ENCODE measurements around the gene TOP1. TPM values are rescaled to one million over a fixed set of nuclear protein-coding genes. Genes with fewer than 3 reads are reported as not detected.
A peak's percentile ranks its signal among the peaks of the same experiment; 100 is the strongest.

The TOP1 gene
- total RNA-seq, 2 experiments from 2014 or later = 72.6 to 75.2 TPM

- Mint-ChIP-seq H3K9me3 (peaks cover 7% of the 10 kb centered on the region), H3K27me3 (no peaks in the 10 kb centered on the region), H3K27ac (no peak overlapping the region), H3K4me3 (no peak overlapping the region), H3K36me3 (peaks cover 58% of the 10 kb centered on the region), H3K4me1 (peaks cover 43% of the 10 kb centered on the region)
- ATAC-seq (ENCODE audit: low read depth) (no peak), DNase-seq (no peak)
- POLR2A ChIA-PET = no interaction called here
Measured at GRCh38 chr20:41057999-41058673, 29.5 kb downstream of the TOP1 start.

- H3K27me3 Mint-ChIP-seq = no peaks in the 10 kb centered on the region
- H3K9me3 Mint-ChIP-seq = peaks cover 4% of the 10 kb centered on the region
- H3K36me3 Mint-ChIP-seq = peaks cover 59% of the 10 kb centered on the region
- H3K27ac Mint-ChIP-seq = no peak overlapping the region
- H3K4me3 Mint-ChIP-seq = no peak overlapping the region
- H3K4me1 Mint-ChIP-seq = peaks cover 46% of the 10 kb centered on the region
- POLR2A ChIA-PET = interaction anchor here (1.3 kb wide), 1 partner anchor 29 kb away, joined by 3 read pairs; no protein-coding TSS in a partner anchor
- DNase-seq (no peak), ATAC-seq (ENCODE audit: low read depth) (no peak)
Measured at GRCh38 chr20:41058674-41059635, 30.3 kb downstream of the TOP1 start.

GRCh38 chr20:41061155-41061554, 32.5 kb downstream of the TOP1 start:
- POLR2A ChIA-PET = interaction anchor here (1.3 kb wide), 1 partner anchor 49 kb away, joined by 5 read pairs; no protein-coding TSS in a partner anchor
- no peak overlapping the region for H3K27ac Mint-ChIP-seq
- H3K27me3 Mint-ChIP-seq = no peaks in the 10 kb centered on the region
- DNase-seq (no peak), ATAC-seq (ENCODE audit: low read depth) (no peak)
- H3K9me3 Mint-ChIP-seq = peaks cover 1% of the 10 kb centered on the region
- no peak overlapping the region for H3K4me3 Mint-ChIP-seq
- peaks cover 57% of the 10 kb centered on the region for H3K36me3 Mint-ChIP-seq
- H3K4me1 Mint-ChIP-seq = peaks cover 41% of the 10 kb centered on the region

GRCh38 chr20:41063442-41063841, 34.8 kb downstream of the TOP1 start:
- no peaks in the 10 kb centered on the region for H3K27me3 Mint-ChIP-seq
- no peak overlapping the region for H3K27ac Mint-ChIP-seq
- H3K9me3 Mint-ChIP-seq = peaks cover 1% of the 10 kb centered on the region
- H3K36me3 Mint-ChIP-seq = peaks cover 65% of the 10 kb centered on the region
- DNase-seq (no peak), ATAC-seq (ENCODE audit: low read depth) (no peak)
- POLR2A ChIA-PET = no interaction called here
- H3K4me3 Mint-ChIP-seq = no peak overlapping the region
- peaks cover 44% of the 10 kb centered on the region for H3K4me1 Mint-ChIP-seq

GRCh38 chr20:41064377-41064776, 35.8 kb downstream of the TOP1 start:
- H3K4me3 Mint-ChIP-seq = no peak overlapping the region
- H3K4me1 Mint-ChIP-seq = peaks cover 41% of the 10 kb centered on the region
- H3K27ac Mint-ChIP-seq = no peak overlapping the region
- no peak for ATAC-seq (ENCODE audit: low read depth)
- peaks cover 64% of the 10 kb centered on the region for H3K36me3 Mint-ChIP-seq
- POLR2A ChIA-PET = no interaction called here
- H3K27me3 Mint-ChIP-seq = no peaks in the 10 kb centered on the region
- peaks cover 1% of the 10 kb centered on the region for H3K9me3 Mint-ChIP-seq
- DNase-seq = no peak

GRCh38 chr20:41065716-41066115, 37.1 kb downstream of the TOP1 start:
- H3K27ac Mint-ChIP-seq = no peak overlapping the region
- H3K9me3 Mint-ChIP-seq = peaks cover 1% of the 10 kb centered on the region
- no peaks in the 10 kb centered on the region for H3K27me3 Mint-ChIP-seq
- H3K4me3 Mint-ChIP-seq = no peak overlapping the region
- H3K4me1 Mint-ChIP-seq = peaks cover 43% of the 10 kb centered on the region
- POLR2A ChIA-PET = no interaction called here
- no peak for ATAC-seq (ENCODE audit: low read depth)
- no peak for DNase-seq
- peaks cover 62% of the 10 kb centered on the region for H3K36me3 Mint-ChIP-seq

- Mint-ChIP-seq H3K4me3 (no peak overlapping the region), H3K4me1 (peaks cover 55% of the 10 kb centered on the region), H3K27ac (no peak overlapping the region), H3K36me3 (peaks cover 40% of the 10 kb centered on the region), H3K9me3 (no peaks in the 10 kb centered on the region), H3K27me3 (no peaks in the 10 kb centered on the region)
- ATAC-seq (ENCODE audit: low read depth) (no peak), DNase-seq (no peak)
- POLR2A ChIA-PET = interaction anchor here (0.6 kb wide), 1 partner anchor 275 kb away, joined by 3 read pairs; no protein-coding TSS in a partner anchor
Measured at GRCh38 chr20:41068806-41069205, 40.2 kb downstream of the TOP1 start.

GRCh38 chr20:41072190-41072863, 43.7 kb downstream of the TOP1 start:
- POLR2A ChIA-PET = interaction anchor here (0.6 to 1.3 kb wide), 4 partner anchors 48 to 81 kb away, joined by 3 to 4 read pairs (median 3); no protein-coding TSS in a partner anchor
- DNase-seq (no peak), ATAC-seq (ENCODE audit: low read depth) (no peak)
- Mint-ChIP-seq H3K27me3 (no peaks in the 10 kb centered on the region), H3K9me3 (no peaks in the 10 kb centered on the region), H3K4me1 (peaks cover 64% of the 10 kb centered on the region), H3K27ac (no peak overlapping the region), H3K36me3 (peaks cover 30% of the 10 kb centered on the region), H3K4me3 (peak overlapping the region; percentile 15)

- H3K9me3 Mint-ChIP-seq = no peaks in the 10 kb centered on the region
- peak overlapping the region; percentile 31 for H3K27ac Mint-ChIP-seq
- POLR2A ChIA-PET = interaction anchor here (0.6 to 1.3 kb wide), 4 partner anchors 47 to 82 kb away, joined by 3 to 4 read pairs (median 3); no protein-coding TSS in a partner anchor
- no peak for ATAC-seq (ENCODE audit: low read depth)
- DNase-seq = no peak
- peak overlapping the region; percentile 26 for H3K4me3 Mint-ChIP-seq
- H3K4me1 Mint-ChIP-seq = peaks cover 63% of the 10 kb centered on the region
- peaks cover 28% of the 10 kb centered on the region for H3K36me3 Mint-ChIP-seq
- no peaks in the 10 kb centered on the region for H3K27me3 Mint-ChIP-seq
Measured at GRCh38 chr20:41072915-41073314, 44.3 kb downstream of the TOP1 start.

GRCh38 chr20:41074441-41074840, 45.8 kb downstream of the TOP1 start:
- Mint-ChIP-seq H3K27me3 (no peaks in the 10 kb centered on the region), H3K4me3 (no peak overlapping the region), H3K9me3 (no peaks in the 10 kb centered on the region), H3K4me1 (peaks cover 63% of the 10 kb centered on the region), H3K36me3 (peaks cover 29% of the 10 kb centered on the region), H3K27ac (peak overlapping the region; percentile 44)
- DNase-seq = no peak
- peak; percentile 3 for ATAC-seq (ENCODE audit: low read depth)
- POLR2A ChIA-PET = interaction anchor here (0.8 to 0.9 kb wide), 2 partner anchors 68 to 84 kb away, joined by 3 to 4 read pairs; no protein-coding TSS in a partner anchor

GRCh38 chr20:41076776-41077175, 48.2 kb downstream of the TOP1 start:
- no peaks in the 10 kb centered on the region for H3K9me3 Mint-ChIP-seq
- H3K27me3 Mint-ChIP-seq = no peaks in the 10 kb centered on the region
- no peak for DNase-seq
- H3K27ac Mint-ChIP-seq = peak overlapping the region; percentile 74
- H3K4me3 Mint-ChIP-seq = no peak overlapping the region
- POLR2A ChIA-PET = no interaction called here
- H3K4me1 Mint-ChIP-seq = peaks cover 62% of the 10 kb centered on the region
- H3K36me3 Mint-ChIP-seq = peaks cover 27% of the 10 kb centered on the region
- no peak for ATAC-seq (ENCODE audit: low read depth)

GRCh38 chr20:41078329-41078728, 49.7 kb downstream of the TOP1 start:
- ATAC-seq (ENCODE audit: low read depth) = peak; percentile 39
- Mint-ChIP-seq H3K4me1 (peaks cover 48% of the 10 kb centered on the region), H3K27ac (peak overlapping the region; percentile 69), H3K36me3 (peaks cover 35% of the 10 kb centered on the region), H3K4me3 (peak overlapping the region; percentile 50), H3K9me3 (no peaks in the 10 kb centered on the region), H3K27me3 (no peaks in the 10 kb centered on the region)
- POLR2A ChIA-PET = interaction anchor here (1.3 kb wide), 1 partner anchor 91 kb away, joined by 6 read pairs; no protein-coding TSS in a partner anchor
- no peak for DNase-seq

- POLR2A ChIA-PET = interaction anchor here (1.3 kb wide), 1 partner anchor 92 kb away, joined by 6 read pairs; no protein-coding TSS in a partner anchor
- H3K9me3 Mint-ChIP-seq = no peaks in the 10 kb centered on the region
- peaks cover 42% of the 10 kb centered on the region for H3K36me3 Mint-ChIP-seq
- no peak overlapping the region for H3K4me3 Mint-ChIP-seq
- peaks cover 45% of the 10 kb centered on the region for H3K4me1 Mint-ChIP-seq
- no peak for ATAC-seq (ENCODE audit: low read depth)
- no peaks in the 10 kb centered on the region for H3K27me3 Mint-ChIP-seq
- peak overlapping the region; percentile 69 for H3K27ac Mint-ChIP-seq
- DNase-seq = no peak
Measured at GRCh38 chr20:41079066-41079465, 50.4 kb downstream of the TOP1 start.

Data from activated naive CD8-positive, alpha-beta T cell treated with anti-CD3 and anti-CD28 coated beads, Interleukin-2, amount 10 ng/mL, durations not matched to agents 7 days and 5 days (primary cell).